Mammary epithelial cell (primary cell): Measurements from ENCODE around the gene ANO2.

Source experiments
- CTCF ChIP-seq, 2 donors: IDR thresholded peaks in 1 of 2; conservative IDR thresholded peaks in 1 of 2; 2 replicates each; pipeline ENCODE4 v1.5.1; 2011 to 2012; ENCODE audit warnings: inconsistent platforms in 2 of 2, low read length in 2 of 2, mild to moderate bottlenecking in 2 of 2, control low read depth in 1 of 2, low read depth in 1 of 2; ENCODE audit not compliant: insufficient read depth in 1 of 2; ENCODE audit errors: extremely low read depth in 1 of 2
- EZH2 ChIP-seq: IDR thresholded peaks from 2 replicates; pipeline ENCODE4 v1.6.1; 2012; ENCODE audit warnings: low read length, inconsistent platforms, borderline replicate concordance

GRCh38 chr12:5898874-5899273 is 46.2 kb downstream of the ANO2 start:
- TF ChIP-seq CTCF (conservative IDR thresholded peaks at IDR 0.05 in 1 of 2, IDR thresholded peaks at IDR 0.05 in 1 of 2; ENCODE audit: extremely low read depth in 1 of 2, insufficient read depth in 1 of 2, low read depth in 1 of 2, low read length in 2 of 2) (no peak), EZH2 (no peak)
